Endothelial cell (in vitro differentiated cells): ENCODE data around the gene APH1A. TPM values are rescaled to one million over a fixed set of nuclear protein-coding genes. Genes with fewer than 3 reads are reported as not detected.
A peak's percentile ranks its signal among the peaks of the same experiment; 100 is the strongest.

Experiments used
- DNase-seq: peaks from one replicate; pipeline ENCODE4 v3.0.0; 2021; ENCODE audit warnings: low spot score
- H3K27ac Mint-ChIP-seq: one replicate; pipeline ENCODE4 v1.8.0; 2021; ENCODE audit warnings: mixed read lengths, inconsistent platforms; ENCODE audit not compliant: unreplicated experiment
- H3K27me3 Mint-ChIP-seq: one replicate; pipeline ENCODE4 v1.8.0; 2021; ENCODE audit warnings: mild to moderate bottlenecking, moderate library complexity, mixed read lengths, inconsistent platforms; ENCODE audit not compliant: unreplicated experiment
- H3K36me3 Mint-ChIP-seq: one replicate; pipeline ENCODE4 v1.8.0; 2021; ENCODE audit warnings: mild to moderate bottlenecking, low read depth, mixed read lengths, inconsistent platforms; ENCODE audit not compliant: unreplicated experiment
- H3K4me1 Mint-ChIP-seq: one replicate; pipeline ENCODE4 v1.8.0; 2021; ENCODE audit warnings: mild to moderate bottlenecking, mixed read lengths, inconsistent platforms; ENCODE audit not compliant: unreplicated experiment
- H3K4me3 Mint-ChIP-seq: one replicate; pipeline ENCODE4 v1.8.0; 2021; ENCODE audit warnings: mild to moderate bottlenecking, mixed read lengths, inconsistent platforms; ENCODE audit not compliant: unreplicated experiment
- H3K9me3 Mint-ChIP-seq: one replicate; pipeline ENCODE4 v1.8.0; 2021; ENCODE audit warnings: mixed read lengths, inconsistent platforms; ENCODE audit not compliant: unreplicated experiment
- CTCF ChIP-seq: fragments of 200-600 bp; sonication (generic); IDR thresholded peaks from one replicate; pipeline ENCODE4 v1.5.0; 2021; ENCODE audit warnings: antibody characterized with exemption; ENCODE audit not compliant: unreplicated experiment
- total RNA-seq: library from RNA; stranded (reverse); fragmentation: NEBNext Ultra II Directional; extraction: Animal tissue kit (Norgen Biotek cat#: 25700); gene quantifications from one replicate; pipeline ENCODE4 v1.2.1, GENCODE V29; 2021; ENCODE audit not compliant: unreplicated experiment

Gene APH1A
- total RNA-seq, 1 donor from 2014 or later = 333 TPM

GRCh38 chr1:150268340-150268704, 494 bp downstream of the APH1A start:
- no peaks in the 10 kb centered on the region for H3K9me3 Mint-ChIP-seq
- DNase-seq = peak; percentile 41
- H3K4me3 Mint-ChIP-seq = peak overlapping the region; percentile 99

GRCh38 chr1:150267896-150268295, 920 bp downstream of the APH1A start:
- Mint-ChIP-seq H3K27ac (peak overlapping the region; percentile 99), H3K9me3 (no peaks in the 10 kb centered on the region), H3K27me3 (peaks cover 22% of the 10 kb centered on the region), H3K4me3 (peak overlapping the region; percentile 99), H3K4me1 (peaks cover 77% of the 10 kb centered on the region), H3K36me3 (peaks cover 43% of the 10 kb centered on the region)
- no peak for DNase-seq
- TF ChIP-seq CTCF = no peak

More at GRCh38 chr1:150268340-150268704, 494 bp downstream of the APH1A start:
- TF ChIP-seq CTCF = no peak
- H3K36me3 Mint-ChIP-seq = peaks cover 43% of the 10 kb centered on the region
- peak overlapping the region; percentile 99 for H3K27ac Mint-ChIP-seq
- H3K4me1 Mint-ChIP-seq = peaks cover 77% of the 10 kb centered on the region
- H3K27me3 Mint-ChIP-seq = peaks cover 23% of the 10 kb centered on the region

GRCh38 chr1:150263549-150263948, 5.3 kb downstream of the APH1A start:
- DNase-seq = no peak
- Mint-ChIP-seq H3K9me3 (no peaks in the 10 kb centered on the region), H3K27me3 (peaks cover 15% of the 10 kb centered on the region), H3K4me3 (no peak overlapping the region), H3K4me1 (peaks cover 80% of the 10 kb centered on the region), H3K36me3 (peaks cover 47% of the 10 kb centered on the region), H3K27ac (no peak overlapping the region)
- no peak for TF ChIP-seq CTCF

GRCh38 chr1:150262388-150263320, 6.2 kb downstream of the APH1A start:
- Mint-ChIP-seq H3K36me3 (peaks cover 38% of the 10 kb centered on the region), H3K4me3 (peak overlapping the region; percentile 56), H3K27ac (peak overlapping the region; percentile 70), H3K4me1 (peaks cover 80% of the 10 kb centered on the region), H3K27me3 (peaks cover 11% of the 10 kb centered on the region), H3K9me3 (no peaks in the 10 kb centered on the region)
- no peak for DNase-seq
- no peak for TF ChIP-seq CTCF

- Mint-ChIP-seq H3K4me3 (no peak overlapping the region), H3K4me1 (peaks cover 80% of the 10 kb centered on the region)
- TF ChIP-seq CTCF = no peak
These were observed 7.4 kb downstream of the APH1A start for GRCh38 chr1:150261367-150261766.

More at GRCh38 chr1:150261367-150261766, 7.4 kb downstream of the APH1A start:
- H3K27ac Mint-ChIP-seq = no peak overlapping the region
- H3K27me3 Mint-ChIP-seq = peaks cover 15% of the 10 kb centered on the region
- no peaks in the 10 kb centered on the region for H3K9me3 Mint-ChIP-seq
- no peak for DNase-seq
- peaks cover 28% of the 10 kb centered on the region for H3K36me3 Mint-ChIP-seq
